HG03571 (cell line): ENCODE results near the gene NAV2.

Experiments
- ATAC-seq: cut with Tn5 transposase; IDR thresholded peaks from one replicate; pipeline ENCODE4 v1.9.1; 2021; ENCODE audit not compliant: unreplicated experiment

The NAV2 gene

DNA sequence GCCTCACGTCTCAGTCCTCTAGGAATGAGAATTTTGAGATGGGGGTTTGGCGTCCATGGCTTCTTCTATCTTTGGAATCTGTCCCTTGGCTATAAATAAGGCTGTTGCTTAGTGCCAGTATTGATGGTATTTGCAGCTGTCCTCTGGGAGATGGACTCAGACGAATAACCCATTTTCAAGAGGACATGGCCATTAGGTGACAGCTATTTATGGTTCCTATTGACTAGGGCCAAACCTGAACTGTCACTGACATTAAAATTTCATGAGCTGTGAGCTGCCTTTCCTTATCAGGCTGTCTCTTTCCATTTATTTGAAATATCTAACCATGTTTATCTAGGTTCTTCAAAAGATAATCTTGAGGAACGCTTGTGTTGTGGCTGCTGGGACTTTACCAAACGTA is 92.7 kb downstream of the NAV2 start:
- no peak for ATAC-seq

DNA sequence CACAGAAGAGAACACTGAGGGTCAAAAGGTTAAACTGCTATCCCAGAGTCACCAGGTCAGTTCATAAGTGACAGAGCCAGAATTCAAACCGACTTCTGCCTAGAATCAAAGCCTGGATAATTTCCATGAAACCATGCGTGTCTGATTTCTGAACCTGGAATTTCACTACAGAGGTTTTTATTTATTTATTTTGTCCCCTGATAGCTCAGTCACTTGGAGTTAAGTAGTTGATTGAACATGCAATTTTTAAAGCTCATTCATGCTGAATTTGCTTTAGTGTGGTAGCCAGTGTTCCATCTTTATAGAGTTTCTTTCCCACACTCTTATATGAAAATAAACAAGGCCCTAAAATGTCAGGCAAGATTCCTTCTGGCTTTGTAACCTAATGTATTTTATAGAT is 93.2 kb downstream of the NAV2 start:
- no peak for ATAC-seq

DNA sequence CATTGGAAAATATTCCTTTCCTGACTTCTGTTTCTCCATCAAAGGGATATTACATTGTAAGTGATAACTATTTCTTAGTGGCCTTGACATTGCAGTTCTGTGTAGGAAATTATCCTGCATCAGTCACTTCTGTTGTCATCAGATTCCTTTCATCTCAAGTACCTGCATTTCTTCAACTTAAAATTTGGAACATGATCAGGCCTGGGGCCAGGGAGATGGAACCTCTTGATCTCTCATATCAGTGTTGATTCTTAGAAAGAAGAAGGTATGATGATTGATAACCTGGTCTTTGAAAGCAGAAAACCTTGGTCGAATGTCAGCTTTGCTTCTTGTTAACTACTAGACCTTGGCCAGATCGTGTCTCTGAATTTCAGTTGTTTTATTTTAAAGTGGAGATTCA is 93.6 kb downstream of the NAV2 start:
- ATAC-seq, result no peak

DNA sequence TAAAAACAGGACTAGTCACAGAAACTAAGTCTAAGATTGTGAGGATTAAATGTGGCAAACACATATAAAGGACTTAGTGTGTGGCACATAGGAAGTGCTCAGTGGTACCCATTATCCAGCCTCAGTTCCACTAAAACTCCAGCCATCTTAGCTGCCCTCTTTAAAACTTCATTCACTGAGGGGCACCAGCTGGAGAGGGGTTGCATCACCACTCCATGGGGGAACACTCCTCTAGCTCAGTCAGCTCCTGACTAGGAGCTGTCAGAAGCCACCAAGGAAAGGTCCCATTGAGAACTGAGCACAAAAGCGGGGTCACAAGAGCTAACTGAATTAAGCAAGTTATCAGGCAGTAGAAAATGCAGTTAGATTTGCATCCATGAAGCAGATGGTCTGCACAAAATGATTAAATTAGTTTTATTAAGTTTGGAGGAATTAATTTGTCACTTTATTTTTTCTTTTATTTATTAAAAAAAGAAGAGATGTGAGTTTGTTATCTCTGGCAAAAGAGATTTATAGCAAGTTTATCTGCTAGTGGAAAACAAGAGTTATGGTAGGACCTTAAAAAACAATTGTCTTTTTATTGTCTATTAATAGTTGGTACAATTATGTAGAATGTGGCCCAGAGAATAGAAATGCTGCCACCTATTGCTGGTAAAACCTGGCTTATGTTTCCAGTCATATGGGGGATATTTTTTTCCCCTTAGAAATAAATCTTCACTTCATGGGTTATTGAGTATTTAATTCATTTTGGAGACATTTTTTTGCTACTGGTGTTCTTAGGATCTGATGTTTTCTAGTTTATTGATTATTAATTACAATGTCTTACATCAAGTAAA is 95.7 kb downstream of the NAV2 start:
- no peak for ATAC-seq

DNA sequence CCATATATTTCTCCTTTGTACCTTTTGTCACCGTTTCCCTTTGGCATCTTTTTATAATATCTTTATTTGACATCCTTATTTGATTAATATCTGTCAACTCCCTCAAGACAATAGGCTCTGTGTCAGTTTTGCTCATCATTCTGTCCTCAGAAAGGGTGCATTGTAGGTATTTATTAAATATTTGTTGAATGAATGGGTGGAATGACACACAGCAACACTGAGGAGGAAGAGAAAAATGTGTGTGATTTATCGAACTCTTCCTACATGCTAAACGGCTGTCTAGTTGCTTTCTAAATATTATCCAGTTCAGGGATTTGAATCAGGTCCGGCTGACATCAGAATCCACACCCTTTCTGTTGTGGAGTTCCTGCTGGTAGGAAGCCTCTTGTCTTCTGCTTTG is 98.2 kb downstream of the NAV2 start:
- ATAC-seq, result no peak

DNA sequence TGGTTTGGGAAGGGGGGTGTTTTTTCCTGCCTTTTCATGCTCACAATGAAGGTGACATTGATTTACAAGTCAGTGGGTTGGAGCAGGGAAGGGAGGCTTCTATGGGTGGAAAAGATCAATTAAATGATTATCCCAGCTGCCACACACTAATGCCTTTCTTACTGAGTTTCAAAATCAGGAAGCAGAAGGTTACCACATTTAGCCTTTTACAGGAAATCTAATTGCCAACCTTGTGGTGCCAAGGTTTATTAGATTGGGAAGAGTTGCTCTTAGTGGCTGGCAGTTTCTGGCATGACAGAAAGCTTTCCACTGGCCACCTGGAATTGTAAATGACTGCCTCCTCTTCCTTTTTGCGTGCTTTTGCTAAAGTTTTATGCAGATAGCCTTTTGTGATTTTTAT is 98.7 kb downstream of the NAV2 start:
- ATAC-seq, result no peak

DNA sequence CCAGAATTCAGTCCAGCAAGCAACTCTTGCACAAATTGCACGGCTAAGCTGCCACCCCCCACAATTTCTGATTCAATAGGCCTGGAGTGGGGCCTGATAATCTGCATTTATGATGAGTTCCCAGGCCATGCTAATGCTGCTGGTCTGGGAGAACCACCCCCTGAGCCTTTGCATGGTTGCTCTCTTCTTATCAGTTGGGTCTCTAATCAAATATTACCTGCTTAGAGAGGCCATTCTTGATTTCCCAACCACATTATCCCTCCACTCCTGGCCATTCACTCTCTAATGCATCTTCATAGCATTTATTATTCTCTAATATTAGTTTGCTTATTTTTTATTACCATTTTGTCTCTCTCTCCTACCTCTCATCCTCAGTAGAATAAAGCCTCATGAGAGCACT is 99.5 kb downstream of the NAV2 start:
- no peak for ATAC-seq

DNA sequence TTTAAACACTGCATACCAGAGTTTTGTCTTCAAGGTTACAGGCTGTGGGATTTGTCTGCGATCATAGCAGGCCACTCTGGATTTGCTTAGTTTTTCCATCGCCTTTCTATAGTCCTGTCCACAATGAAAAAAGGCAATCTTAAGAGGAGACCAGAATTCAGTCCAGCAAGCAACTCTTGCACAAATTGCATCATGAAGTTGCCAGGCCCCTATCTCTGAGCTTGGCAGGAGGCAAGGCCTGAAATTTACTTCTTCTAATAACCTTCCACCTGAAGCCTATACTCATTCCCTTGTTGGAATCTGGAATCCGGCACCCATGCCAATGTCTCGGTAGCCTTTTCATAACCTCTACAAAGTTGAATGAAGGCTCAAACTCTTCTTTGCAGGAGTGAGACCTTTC is 100.1 kb downstream of the NAV2 start:
- no peak for ATAC-seq

DNA sequence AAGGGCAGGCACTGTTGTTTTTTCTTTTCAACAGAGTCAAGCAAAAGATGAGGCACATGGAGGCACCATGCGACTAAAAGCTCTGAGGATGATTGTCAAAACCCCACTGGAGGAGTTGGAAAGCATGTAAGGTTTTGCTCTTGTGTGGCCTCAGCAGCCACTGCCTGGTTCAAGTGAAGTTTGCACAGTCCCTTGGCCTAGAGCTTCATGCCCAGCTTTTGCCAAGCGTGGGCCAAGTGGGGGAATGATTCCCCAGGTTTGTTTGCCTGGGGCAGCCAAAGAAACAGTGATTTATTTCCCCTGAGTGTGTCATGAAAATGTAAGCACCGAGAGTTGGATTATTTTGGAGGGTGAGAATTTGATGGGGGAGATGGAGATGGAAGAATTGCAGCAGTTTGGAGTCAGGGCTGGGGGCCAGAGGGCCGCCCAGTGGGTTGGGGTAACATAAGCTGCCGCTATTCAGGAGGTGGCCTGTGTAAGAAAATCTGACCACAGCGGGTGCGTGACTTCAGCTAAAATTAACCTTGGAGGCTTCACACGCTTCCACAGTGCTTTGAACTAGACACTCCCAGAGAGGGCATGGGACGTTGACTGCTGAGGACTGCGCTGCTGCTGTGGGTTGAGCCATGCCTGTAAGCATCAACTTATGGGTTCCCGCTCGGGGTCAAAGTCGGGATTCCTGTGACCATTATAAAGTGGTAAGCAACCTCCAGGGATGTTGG is 100.7 kb downstream of the NAV2 start:
- no peak for ATAC-seq

DNA sequence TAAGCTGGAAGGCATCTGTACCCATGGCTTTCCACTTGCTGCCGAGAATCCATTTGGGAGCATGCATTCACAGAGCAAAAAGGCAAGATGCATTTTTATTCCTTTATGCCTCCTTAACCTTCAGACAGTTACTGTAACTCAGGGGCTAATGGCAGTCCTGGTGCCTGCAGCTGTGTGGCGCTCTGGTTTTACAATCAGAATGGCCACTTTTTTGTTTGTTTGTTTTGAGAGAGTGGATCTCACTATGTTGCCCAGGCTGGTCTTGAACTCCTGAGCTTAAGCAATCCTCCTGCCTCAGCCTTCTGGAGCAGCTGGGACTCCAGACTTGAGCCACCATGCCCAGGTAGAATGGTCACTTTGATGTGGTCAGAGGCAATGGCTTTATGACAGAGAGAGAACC is 101.8 kb downstream of the NAV2 start:
- no peak for ATAC-seq

DNA sequence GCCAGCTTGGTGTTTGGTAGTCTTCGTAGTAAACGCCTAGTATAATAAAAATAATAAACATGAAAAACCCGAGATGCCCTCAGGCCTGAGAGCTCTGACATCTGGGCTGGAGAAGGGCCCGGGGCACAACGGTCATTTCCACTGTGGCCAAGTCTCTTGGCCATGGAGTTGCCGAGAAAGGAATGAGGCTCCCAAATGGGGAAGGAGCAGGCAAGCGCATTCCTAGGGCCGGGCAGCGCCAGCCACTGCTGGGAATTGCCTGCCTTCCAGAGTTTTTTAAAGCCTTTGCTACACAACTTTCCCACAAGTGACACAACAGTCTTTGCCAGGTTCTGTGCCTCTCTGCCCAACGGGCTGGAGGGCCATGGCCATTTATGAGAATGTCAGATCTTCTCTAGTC is 103.4 kb downstream of the NAV2 start:
- ATAC-seq, result no peak

DNA sequence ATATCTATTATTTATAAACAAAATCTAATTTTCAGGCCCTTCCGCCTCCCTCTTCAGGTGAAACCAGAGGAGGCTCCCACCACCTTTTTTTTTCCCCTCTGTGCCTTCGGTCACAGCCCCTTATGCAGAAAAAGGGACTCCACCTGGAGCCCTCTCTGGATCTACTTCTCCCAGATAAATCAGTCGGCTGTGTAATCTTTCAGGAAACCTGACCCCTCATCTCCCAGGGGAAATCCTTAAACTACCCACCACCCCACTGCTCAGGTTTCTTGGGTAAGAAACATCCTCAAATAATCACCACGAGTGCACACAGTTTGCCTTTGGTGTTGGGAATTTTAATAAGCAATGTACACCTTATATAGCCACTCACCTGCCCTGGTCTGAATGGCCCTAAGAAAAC is 104.2 kb downstream of the NAV2 start:
- ATAC-seq, result no peak

DNA sequence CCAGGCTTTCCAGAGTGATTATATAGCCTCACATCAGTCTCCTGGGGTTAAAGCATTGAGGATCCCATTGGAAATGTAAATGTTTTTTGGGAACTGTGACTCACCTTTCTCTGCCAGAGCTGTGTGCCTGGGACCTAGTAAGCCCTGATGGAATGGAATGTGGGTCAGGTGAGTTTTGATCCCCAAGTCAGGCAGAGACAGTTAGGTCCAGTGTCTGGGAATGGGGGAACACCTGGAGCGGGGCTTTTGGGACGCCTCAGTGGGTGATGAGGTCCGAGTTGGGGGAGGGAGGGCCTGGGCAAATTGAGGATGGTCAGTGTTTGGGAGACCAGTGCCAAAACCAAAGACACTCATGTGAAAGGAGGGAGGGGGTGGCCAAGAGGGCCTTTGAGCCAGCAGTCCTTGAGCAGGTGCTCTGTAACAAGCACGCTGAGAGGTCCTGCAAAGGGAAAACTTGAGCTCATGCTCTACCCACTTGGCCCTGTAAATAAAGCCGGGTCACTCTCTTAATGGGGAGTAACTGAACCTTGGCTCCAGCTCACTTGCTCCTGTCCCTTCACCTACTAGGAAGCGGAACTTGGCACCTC is 104.7 kb downstream of the NAV2 start:
- no peak for ATAC-seq

DNA sequence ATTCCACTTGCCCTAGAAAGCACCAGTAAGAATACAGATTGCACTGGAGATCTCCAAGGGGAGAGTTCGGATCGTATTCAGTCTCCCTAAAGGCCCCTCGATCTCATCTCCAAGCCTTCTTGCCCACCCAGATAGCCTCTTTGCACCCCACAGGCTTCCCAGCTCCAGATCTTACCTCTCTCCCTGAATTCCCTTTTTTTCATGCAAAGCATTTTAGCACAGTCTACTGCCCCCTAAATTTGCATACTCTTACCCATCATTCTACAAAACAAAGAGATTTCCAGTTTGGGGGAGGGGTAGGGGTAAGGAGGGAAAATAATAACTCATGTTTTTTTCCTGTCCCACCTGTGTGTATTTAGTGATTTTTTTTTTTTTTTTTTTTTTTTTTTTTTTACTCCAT is 105.2 kb downstream of the NAV2 start:
- no peak for ATAC-seq

DNA sequence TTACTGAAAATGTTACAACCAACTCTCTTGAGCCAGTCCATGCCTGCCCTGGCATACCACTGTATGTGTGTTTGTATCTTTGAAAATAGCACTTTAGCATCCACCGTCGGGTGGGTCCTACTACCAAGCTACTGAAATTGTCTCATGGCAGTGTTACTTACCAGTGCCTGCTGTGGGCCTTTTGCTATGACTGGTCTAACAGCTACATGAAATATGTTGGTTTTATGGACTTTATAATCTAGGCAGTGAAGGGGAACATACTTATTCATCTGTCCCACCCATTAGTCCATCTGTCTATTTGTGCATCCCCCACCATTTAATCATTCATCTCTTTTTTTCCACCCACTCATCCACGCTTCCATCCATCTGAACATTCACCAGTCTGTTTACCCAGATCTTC is 106.0 kb downstream of the NAV2 start:
- no peak for ATAC-seq

DNA sequence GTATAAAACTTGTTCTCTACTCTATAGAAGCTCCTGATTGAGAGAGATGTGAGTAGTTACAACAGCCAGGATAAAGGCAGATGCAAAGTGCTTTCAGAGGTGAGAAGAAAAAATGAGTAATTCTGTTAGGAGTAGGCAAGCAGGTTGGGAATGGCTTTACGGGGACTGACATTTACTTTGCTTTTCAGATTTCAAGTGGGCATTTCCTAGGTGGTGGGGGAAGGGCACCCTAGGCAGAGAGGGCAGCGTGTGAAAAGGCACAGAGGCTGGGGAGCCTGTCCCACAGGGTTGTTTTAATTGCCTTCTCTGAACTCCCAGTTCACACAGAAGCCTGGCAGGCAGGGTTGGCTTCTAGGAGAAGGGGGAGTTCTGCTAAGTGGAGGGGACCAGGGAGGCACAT is 106.5 kb downstream of the NAV2 start:
- ATAC-seq, result no peak

DNA sequence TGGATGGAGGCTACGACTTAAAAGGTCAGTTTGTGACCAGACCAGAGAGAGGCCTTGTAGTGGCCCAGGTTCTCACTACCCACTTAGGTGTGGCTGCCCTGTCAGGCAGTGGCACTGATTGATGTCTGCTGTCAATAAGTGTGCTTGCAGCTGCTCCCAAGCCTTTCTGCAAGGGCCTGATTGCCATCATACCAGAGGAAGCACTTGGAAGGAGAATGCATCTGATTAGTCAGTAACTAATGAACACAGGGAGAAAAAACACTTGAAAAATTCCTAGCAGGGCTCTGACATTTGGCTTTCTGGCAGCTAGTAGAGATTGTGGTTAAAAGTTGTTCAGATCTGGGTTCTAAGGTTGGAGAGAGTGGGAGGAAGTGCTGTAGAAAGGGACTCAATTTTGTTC is 107.5 kb downstream of the NAV2 start:
- no peak for ATAC-seq

DNA sequence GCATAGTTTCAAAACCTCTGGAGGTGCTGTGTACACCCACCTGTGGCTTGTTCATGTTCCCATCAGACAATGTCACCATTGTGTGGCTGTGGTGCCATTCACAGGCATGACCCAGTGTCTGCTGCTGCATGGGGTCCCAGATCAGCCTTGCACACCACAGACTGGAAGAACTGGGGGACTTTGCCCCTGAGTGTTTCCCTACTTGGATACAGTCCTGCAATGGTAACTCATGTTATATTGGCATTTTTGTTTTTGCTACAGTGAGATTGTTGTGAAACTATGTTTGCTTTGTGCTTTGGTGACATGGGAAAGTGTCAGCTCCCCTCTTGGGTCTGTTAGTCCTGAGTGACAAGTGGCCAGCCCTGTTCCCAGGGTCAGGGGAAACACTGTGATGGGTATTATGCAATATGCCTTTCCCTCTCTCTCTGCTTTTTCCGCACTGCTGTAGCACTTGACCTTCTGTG is 108.8 kb downstream of the NAV2 start:
- no peak for ATAC-seq

DNA sequence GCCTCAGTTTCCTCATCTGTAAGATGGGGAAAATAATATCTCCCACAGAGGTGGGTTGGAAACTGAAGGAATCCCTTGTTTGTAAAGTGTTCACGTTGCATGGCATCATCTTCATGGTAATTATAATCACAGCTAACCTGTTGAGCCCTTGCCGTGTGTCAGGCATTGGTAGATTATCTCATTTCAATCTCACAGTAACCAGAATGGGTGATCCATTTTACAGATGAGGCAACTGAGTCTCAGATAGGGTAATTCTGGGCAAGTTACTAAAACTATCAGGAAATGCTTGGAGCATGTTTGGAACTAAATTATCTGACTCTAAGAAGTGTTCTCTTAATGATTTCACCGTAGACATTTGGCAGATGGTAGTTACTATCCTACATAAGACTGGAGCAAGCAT is 109.4 kb downstream of the NAV2 start:
- no peak for ATAC-seq

DNA sequence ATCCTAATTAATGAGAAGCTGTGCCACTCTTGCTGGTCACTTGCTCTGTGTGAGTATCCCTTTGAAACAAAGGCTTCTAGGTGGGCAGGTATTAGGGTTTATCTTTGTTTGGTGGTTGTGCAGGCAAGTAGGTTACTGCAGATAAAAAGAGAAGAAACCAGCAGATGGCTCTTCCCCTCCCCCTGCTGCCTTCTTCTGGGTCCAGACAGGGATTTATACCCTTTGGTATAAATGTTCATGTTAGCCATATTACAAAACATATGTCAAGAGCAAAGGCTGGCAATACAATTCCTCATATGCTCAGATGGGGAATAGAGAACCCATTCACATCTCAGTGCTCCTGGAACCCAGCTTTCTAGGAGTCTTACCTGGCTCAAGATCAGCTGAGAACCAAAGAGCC is 109.9 kb downstream of the NAV2 start:
- no peak for ATAC-seq

DNA sequence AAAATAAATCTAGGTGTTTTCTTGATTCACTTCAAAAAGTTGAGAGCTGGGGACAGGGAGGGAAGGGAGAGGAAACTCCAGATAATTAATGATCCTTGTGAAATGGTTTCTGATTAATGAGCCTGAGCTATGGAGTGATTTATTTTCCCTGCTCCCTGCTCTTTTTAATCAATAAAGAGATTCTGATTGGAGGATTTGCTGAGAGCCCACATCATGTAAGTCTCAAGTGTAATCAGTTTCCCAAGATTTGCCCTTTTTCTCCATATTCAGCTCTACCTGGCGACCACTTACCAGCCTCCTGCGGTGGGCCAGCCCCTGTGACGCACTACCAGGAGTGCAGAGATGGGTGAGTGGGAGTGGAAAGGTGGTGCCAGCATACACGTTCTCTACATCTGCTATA is 114.0 kb downstream of the NAV2 start:
- no peak for ATAC-seq
